ENCODE data around the gene FAM83F. TPM values are rescaled to one million over a fixed set of nuclear protein-coding genes. Genes with fewer than 3 reads are reported as not detected.
A peak's percentile ranks its signal among the peaks of the same experiment; 100 is the strongest.

Gene FAM83F
- total RNA-seq, 2 experiments from 2014 or later = not detected

DNA sequence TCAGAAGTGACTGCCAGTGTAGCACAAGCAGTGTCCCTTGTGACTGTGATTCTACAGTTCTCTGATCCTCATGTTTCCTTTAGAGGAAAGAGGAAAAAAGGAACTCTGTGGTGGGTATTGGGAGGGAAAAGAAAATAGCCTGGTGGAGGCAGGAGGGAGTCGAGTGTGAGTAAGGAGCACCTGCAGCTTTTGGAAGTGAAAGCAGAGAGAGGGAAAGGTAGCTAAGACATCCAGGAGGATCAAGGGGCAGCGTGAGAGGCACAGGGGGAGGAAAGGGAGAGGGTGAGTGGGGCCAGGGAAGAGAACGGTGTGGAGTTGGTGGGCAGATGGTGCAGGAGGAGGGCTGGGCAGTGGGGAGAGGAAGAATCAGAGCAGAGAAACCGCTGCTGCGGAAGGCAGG, 22.1 kb upstream of the FAM83F start:
- H3K4me1 Mint-ChIP-seq = no peaks in the 10 kb centered on the region
- no peak for ATAC-seq
- H3K27ac Mint-ChIP-seq = no peak overlapping the region
- no peaks in the 10 kb centered on the region for H3K27me3 Mint-ChIP-seq
- H3K36me3 Mint-ChIP-seq = peaks cover 86% of the 10 kb centered on the region
- DNase-seq = no peak
- CTCF ChIA-PET = interaction anchor here (1.1 kb wide), 1 partner anchor 11 kb away, joined by 5 read pairs; no protein-coding TSS in a partner anchor
- H3K4me3 Mint-ChIP-seq = no peak overlapping the region
- H3K9me3 Mint-ChIP-seq (ENCODE audit: low read depth) = no peaks in the 10 kb centered on the region

GRCh38 chr22:39973656-39974055, 21.1 kb upstream of the FAM83F start:
- ATAC-seq (no peak), DNase-seq (no peak)
- H3K36me3 Mint-ChIP-seq = peaks cover 77% of the 10 kb centered on the region
- CTCF ChIA-PET = interaction anchor here (0.5 to 1.1 kb wide), 2 partner anchors 12 to 372 kb away, joined by 3 to 5 read pairs; no protein-coding TSS in a partner anchor
- no peak overlapping the region for H3K4me3 Mint-ChIP-seq
- peaks cover 3% of the 10 kb centered on the region for H3K4me1 Mint-ChIP-seq
- H3K27ac Mint-ChIP-seq = no peak overlapping the region
- no peaks in the 10 kb centered on the region for H3K27me3 Mint-ChIP-seq
- no peaks in the 10 kb centered on the region for H3K9me3 Mint-ChIP-seq (ENCODE audit: low read depth)

DNA sequence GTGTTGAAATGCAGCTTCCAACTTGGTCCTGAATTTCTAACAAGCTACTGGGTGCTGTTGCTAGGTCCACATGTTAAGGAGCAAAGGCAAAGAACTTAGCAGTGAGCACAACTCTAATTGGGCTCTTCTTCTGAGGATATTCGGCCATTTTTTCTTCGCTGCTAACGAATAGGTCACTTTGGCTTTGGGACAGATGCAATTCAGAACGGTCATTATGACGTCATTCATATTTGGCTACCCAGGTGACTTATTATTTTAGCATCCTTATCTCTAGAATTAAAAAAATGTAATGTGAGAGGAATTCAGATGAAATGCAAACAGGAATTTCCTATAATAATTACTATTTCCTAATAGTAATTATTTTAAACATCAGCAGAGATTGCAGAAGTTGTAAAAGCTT, 20.7 kb upstream of the FAM83F start:
- Mint-ChIP-seq H3K27me3 (no peaks in the 10 kb centered on the region), H3K4me1 (peaks cover 6% of the 10 kb centered on the region), H3K9me3 (ENCODE audit: low read depth) (no peaks in the 10 kb centered on the region), H3K4me3 (no peak overlapping the region), H3K27ac (no peak overlapping the region), H3K36me3 (peaks cover 73% of the 10 kb centered on the region)
- DNase-seq (no peak), ATAC-seq (no peak)
- CTCF ChIA-PET = interaction anchor here (0.5 kb wide), 1 partner anchor 372 kb away, joined by 3 read pairs; no protein-coding TSS in a partner anchor

GRCh38 chr22:39979048-39979447, 15.7 kb upstream of the FAM83F start:
- no peak for DNase-seq
- CTCF ChIA-PET = no interaction called here
- Mint-ChIP-seq H3K27me3 (no peaks in the 10 kb centered on the region), H3K27ac (peak overlapping the region; percentile 30), H3K36me3 (peaks cover 29% of the 10 kb centered on the region), H3K9me3 (ENCODE audit: low read depth) (no peaks in the 10 kb centered on the region), H3K4me1 (peaks cover 15% of the 10 kb centered on the region), H3K4me3 (no peak overlapping the region)
- no peak for ATAC-seq

DNA sequence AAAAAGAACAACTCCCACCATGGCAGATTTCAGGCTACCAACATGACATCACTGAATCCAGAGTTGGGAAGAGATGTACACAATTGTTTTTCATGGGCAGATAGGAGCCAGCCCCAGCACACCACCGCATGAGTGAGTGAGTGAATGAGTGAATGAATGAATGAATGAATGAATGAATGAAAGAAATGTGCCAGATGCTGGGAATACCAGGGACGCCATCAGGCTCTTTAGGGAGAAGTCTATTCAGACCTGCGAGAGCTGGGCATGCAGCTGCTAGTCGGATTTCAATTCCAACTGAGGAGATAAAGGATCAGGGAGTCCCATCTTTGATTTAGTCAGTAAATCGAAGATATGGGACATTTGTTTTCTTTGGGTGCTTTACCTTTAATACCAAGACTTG, 15.3 kb upstream of the FAM83F start:
- no peak for DNase-seq
- peaks cover 15% of the 10 kb centered on the region for H3K4me1 Mint-ChIP-seq
- H3K27me3 Mint-ChIP-seq = no peaks in the 10 kb centered on the region
- H3K27ac Mint-ChIP-seq = peak overlapping the region; percentile 8
- peaks cover 27% of the 10 kb centered on the region for H3K36me3 Mint-ChIP-seq
- no peak overlapping the region for H3K4me3 Mint-ChIP-seq
- ATAC-seq = no peak
- CTCF ChIA-PET = no interaction called here
- no peaks in the 10 kb centered on the region for H3K9me3 Mint-ChIP-seq (ENCODE audit: low read depth)

DNA sequence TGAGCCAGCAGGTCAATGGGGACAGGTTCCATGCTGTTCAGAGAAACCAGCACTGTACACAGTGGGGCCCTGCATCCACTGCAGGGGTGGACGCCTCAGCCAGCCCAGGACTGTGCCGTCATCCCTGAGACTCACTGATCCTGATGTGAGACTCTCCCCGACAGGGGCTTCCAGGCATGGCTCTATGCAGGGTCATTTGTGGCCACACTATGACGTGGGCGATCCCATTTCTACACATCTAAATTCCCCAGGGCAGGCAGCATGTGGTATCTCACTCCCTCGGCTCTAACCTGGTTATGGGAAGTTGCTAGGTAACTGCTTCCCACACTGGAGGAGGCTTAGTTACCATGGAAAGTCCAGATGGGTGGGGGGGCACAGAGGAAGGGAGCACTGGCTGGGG, 14.2 kb upstream of the FAM83F start:
- no peaks in the 10 kb centered on the region for H3K9me3 Mint-ChIP-seq (ENCODE audit: low read depth)
- ATAC-seq (peak; percentile 13), DNase-seq (no peak)
- no peak overlapping the region for H3K4me3 Mint-ChIP-seq
- peaks cover 19% of the 10 kb centered on the region for H3K4me1 Mint-ChIP-seq
- H3K27me3 Mint-ChIP-seq = no peaks in the 10 kb centered on the region
- no peak overlapping the region for H3K27ac Mint-ChIP-seq
- H3K36me3 Mint-ChIP-seq = peaks cover 17% of the 10 kb centered on the region
- CTCF ChIA-PET = no interaction called here

GRCh38 chr22:39983346-39983745, 11.4 kb upstream of the FAM83F start:
- no peaks in the 10 kb centered on the region for H3K9me3 Mint-ChIP-seq (ENCODE audit: low read depth)
- DNase-seq = no peak
- no peaks in the 10 kb centered on the region for H3K27me3 Mint-ChIP-seq
- H3K4me1 Mint-ChIP-seq = peaks cover 21% of the 10 kb centered on the region
- CTCF ChIA-PET = interaction anchor here (0.7 kb wide), 1 partner anchor 228 kb away, joined by 3 read pairs; no protein-coding TSS in a partner anchor
- H3K27ac Mint-ChIP-seq = no peak overlapping the region
- H3K4me3 Mint-ChIP-seq = no peak overlapping the region
- no peak for ATAC-seq
- H3K36me3 Mint-ChIP-seq = no peaks in the 10 kb centered on the region

DNA sequence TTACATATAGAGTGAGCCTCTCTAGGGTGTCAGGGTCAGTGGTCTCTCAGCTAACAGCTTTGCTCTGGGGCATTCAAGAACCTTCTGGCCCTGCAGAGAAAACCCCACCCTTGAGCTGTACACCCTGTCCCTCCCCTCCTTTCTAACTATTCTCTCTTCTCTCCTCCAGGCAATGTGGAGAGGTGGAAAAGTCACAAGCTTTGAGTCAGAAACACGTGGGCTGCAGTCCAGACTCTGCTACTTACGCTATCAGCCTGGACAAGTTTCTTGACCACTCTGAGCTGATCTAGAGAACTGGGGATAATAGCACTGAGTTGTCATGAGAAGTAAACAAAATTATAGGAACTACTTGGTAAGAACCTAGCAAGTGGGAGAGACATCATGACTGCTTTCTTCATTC, 10.7 kb upstream of the FAM83F start:
- Mint-ChIP-seq H3K9me3 (ENCODE audit: low read depth) (no peaks in the 10 kb centered on the region), H3K4me3 (no peak overlapping the region)
- CTCF ChIA-PET = interaction anchor here (1.0 kb wide), 1 partner anchor 40 kb away, joined by 3 read pairs; no protein-coding TSS in a partner anchor

GRCh38 chr22:39984746-39985145, 10.0 kb upstream of the FAM83F start:
- DNase-seq (no peak), ATAC-seq (no peak)
- no peaks in the 10 kb centered on the region for H3K9me3 Mint-ChIP-seq (ENCODE audit: low read depth)
- peaks cover 13% of the 10 kb centered on the region for H3K4me1 Mint-ChIP-seq
- no peaks in the 10 kb centered on the region for H3K36me3 Mint-ChIP-seq
- no peak overlapping the region for H3K4me3 Mint-ChIP-seq
- H3K27me3 Mint-ChIP-seq = peaks cover 6% of the 10 kb centered on the region
- CTCF ChIA-PET = interaction anchor here (1.0 kb wide), 1 partner anchor 40 kb away, joined by 3 read pairs; no protein-coding TSS in a partner anchor
- no peak overlapping the region for H3K27ac Mint-ChIP-seq

More for the DNA sequence above, 10.7 kb upstream of the FAM83F start:
- no peak overlapping the region for H3K27ac Mint-ChIP-seq
- H3K36me3 Mint-ChIP-seq = no peaks in the 10 kb centered on the region
- H3K4me1 Mint-ChIP-seq = peaks cover 18% of the 10 kb centered on the region
- H3K27me3 Mint-ChIP-seq = peaks cover 4% of the 10 kb centered on the region
- DNase-seq (no peak), ATAC-seq (no peak)

DNA sequence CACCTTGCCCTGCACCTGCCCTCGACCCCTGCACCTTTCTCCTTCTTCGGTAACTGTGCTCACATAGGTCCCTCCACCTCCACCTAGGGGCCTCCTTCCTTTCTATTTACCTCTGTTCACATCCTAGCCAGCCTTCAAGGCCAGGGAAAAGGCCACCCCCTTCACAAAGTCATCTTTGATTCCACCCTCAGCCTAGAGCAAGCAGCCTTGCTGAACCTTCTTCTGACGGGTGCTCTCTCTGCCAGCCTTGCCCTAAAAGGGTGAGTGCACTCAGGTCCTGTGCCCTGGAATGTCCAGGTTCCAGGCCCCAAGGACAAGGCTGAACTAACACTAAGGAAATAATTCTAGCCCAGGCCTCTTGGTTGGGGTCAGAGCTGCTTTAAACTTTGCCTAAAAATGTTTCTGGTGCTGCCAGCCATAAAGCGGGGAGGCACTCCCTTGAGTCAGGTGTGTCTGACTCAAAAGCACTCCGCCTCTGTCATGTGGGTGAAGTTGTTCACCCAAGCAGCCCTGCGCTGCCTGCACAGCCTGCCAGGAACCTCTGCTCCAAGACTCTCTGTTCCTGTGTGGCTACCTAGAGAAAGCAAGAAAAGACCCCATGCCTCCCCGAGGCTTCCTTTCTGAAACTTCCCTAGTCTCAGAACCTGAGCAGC, 9.2 kb upstream of the FAM83F start:
- Mint-ChIP-seq H3K9me3 (ENCODE audit: low read depth) (no peaks in the 10 kb centered on the region), H3K27me3 (peaks cover 7% of the 10 kb centered on the region), H3K4me1 (peaks cover 9% of the 10 kb centered on the region), H3K36me3 (no peaks in the 10 kb centered on the region), H3K4me3 (no peak overlapping the region), H3K27ac (no peak overlapping the region)
- CTCF ChIA-PET = interaction anchor here (1.4 kb wide), 1 partner anchor 416 kb away, joined by 7 read pairs; no protein-coding TSS in a partner anchor
- peak; percentile 45 for ATAC-seq
- no peak for DNase-seq

GRCh38 chr22:39988386-39989114, 6.2 kb upstream of the FAM83F start:
- no peaks in the 10 kb centered on the region for H3K36me3 Mint-ChIP-seq
- DNase-seq = no peak
- CTCF ChIA-PET = no interaction called here

DNA sequence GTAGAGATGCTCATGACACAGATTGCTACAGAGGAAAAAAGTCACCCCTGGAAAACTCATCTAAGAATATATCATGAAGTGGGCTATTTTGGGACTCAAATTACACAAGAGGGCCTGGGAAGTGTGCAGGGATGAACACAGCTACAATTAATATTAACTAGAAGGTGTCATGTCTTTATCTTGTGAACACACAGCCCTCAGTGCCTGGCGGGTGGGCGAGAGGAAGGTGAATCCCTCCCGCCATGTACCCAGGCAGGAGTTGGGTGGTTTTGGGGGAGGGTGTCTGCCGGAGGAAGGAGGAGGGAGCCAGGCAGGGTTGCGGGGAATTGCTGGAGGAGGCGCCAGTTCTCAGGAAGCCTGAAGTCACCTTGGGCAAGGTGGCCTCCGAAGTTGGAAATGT, 5.1 kb upstream of the FAM83F start:
- CTCF ChIA-PET = no interaction called here
- peaks cover 42% of the 10 kb centered on the region for H3K27me3 Mint-ChIP-seq
- no peaks in the 10 kb centered on the region for H3K9me3 Mint-ChIP-seq (ENCODE audit: low read depth)
- H3K36me3 Mint-ChIP-seq = no peaks in the 10 kb centered on the region
- no peak for DNase-seq
- peaks cover 14% of the 10 kb centered on the region for H3K4me1 Mint-ChIP-seq
- no peak overlapping the region for H3K27ac Mint-ChIP-seq
- ATAC-seq = no peak
- H3K4me3 Mint-ChIP-seq = no peak overlapping the region

More at GRCh38 chr22:39988386-39989114, 6.2 kb upstream of the FAM83F start:
- H3K27me3 Mint-ChIP-seq = peaks cover 33% of the 10 kb centered on the region
- no peak for ATAC-seq
- H3K4me1 Mint-ChIP-seq = peaks cover 9% of the 10 kb centered on the region
- H3K4me3 Mint-ChIP-seq = no peak overlapping the region
- no peaks in the 10 kb centered on the region for H3K9me3 Mint-ChIP-seq (ENCODE audit: low read depth)
- H3K27ac Mint-ChIP-seq = no peak overlapping the region

DNA sequence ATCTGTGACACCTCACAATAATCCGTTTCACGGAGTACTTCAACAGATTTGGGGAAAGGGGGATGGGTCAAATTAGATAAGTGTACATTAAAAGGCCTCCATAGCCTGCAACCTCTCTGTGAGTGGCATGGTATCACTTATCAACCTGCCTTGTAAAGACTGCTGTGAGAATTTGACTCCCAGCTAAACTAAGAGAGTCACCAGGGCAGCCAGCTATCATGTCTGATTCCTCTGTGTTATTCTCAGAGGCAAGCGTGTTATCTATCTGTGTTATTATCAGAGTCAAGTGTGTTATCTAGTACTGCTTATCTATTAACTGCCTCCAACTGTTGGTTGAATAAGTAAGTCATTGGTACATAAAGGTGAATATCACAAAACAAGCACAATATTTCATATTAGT, 4.1 kb upstream of the FAM83F start:
- Mint-ChIP-seq H3K9me3 (ENCODE audit: low read depth) (no peaks in the 10 kb centered on the region), H3K27ac (no peak overlapping the region), H3K4me1 (peaks cover 9% of the 10 kb centered on the region), H3K4me3 (no peak overlapping the region), H3K27me3 (peaks cover 43% of the 10 kb centered on the region), H3K36me3 (no peaks in the 10 kb centered on the region)
- no peak for ATAC-seq
- CTCF ChIA-PET = interaction anchor here (0.6 to 1.1 kb wide), 2 partner anchors 22 to 34 kb away, joined by 3 read pairs; no protein-coding TSS in a partner anchor
- no peak for DNase-seq

Data from activated CD8-positive, alpha-beta memory T cell treated with anti-CD3 and anti-CD28 coated beads, Interleukin-2, amount 10 ng/mL, durations not matched to agents 7 days and 5 days (primary cell).